ENCODE results near the gene UNK. TPM values are rescaled to one million over a fixed set of nuclear protein-coding genes. Genes with fewer than 3 reads are reported as not detected.

Gene UNK, protein sequence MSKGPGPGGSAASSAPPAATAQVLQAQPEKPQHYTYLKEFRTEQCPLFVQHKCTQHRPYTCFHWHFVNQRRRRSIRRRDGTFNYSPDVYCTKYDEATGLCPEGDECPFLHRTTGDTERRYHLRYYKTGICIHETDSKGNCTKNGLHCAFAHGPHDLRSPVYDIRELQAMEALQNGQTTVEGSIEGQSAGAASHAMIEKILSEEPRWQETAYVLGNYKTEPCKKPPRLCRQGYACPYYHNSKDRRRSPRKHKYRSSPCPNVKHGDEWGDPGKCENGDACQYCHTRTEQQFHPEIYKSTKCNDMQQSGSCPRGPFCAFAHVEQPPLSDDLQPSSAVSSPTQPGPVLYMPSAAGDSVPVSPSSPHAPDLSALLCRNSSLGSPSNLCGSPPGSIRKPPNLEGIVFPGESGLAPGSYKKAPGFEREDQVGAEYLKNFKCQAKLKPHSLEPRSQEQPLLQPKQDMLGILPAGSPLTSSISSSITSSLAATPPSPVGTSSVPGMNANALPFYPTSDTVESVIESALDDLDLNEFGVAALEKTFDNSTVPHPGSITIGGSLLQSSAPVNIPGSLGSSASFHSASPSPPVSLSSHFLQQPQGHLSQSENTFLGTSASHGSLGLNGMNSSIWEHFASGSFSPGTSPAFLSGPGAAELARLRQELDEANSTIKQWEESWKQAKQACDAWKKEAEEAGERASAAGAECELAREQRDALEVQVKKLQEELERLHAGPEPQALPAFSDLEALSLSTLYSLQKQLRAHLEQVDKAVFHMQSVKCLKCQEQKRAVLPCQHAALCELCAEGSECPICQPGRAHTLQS
- total RNA-seq, result 70.3 and 82.3 TPM in 2 replicates
- total RNA-seq (2013), result 26.6 TPM
- 35.5 and 41.4 TPM in 2 replicates for polyA plus RNA-seq
- polyA minus RNA-seq, result 34.5 and 52.5 TPM in 2 replicates

DNA sequence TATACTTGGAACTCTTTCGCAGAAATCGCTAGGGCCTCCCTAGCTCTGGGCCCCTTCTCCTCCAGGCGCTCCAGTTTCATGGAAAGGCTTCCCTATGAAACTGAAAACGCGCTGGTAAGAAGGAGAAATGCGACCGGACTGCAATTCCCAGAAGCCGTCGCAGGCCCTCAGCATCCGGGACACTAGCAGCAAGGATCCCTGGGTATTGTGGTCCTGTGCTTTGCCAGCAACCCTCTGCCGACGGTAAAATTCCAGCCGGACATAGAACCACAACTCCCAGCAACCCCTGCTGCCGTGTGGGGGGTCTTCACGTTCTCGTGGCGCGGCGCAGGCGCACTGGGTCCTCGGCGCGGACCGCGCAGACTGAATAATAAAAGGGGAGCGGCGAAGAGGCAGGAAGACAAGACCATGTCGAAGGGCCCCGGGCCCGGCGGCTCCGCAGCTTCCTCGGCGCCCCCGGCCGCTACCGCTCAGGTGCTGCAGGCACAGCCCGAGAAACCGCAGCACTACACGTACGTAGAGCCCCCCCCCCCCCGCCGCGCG is at the start of gene UNK:
Gene UNK, plus strand, starts transcription at position 334 of the 543 bp plus-strand sequence. Its CDS starts 75 bp downstream, at position 409.
- H3K4me3 Mint-ChIP-seq, result peak within 1 kb of the TSS; percentile 96
- no peaks in the 10 kb centered on the region for H3K27me3 Mint-ChIP-seq
- H3K27me3 ChIP-seq (replicated peaks in 1 of 4; ENCODE audit: control extremely low read depth in 1 of 4, control insufficient read depth in 3 of 4, insufficient read depth in 4 of 4, low read length in 3 of 4), result no peaks in the 10 kb centered on the region
- intact Hi-C loops (cut with micrococcal nuclease), result loop anchor here (1.0 to 2.0 kb wide), 7 partner anchors 19 to 942 kb away; partner anchors contain the start of genes FBF1, GALK1, JMJD6 and METTL23
- ATAC-seq (ENCODE audit: low read depth) (peak; percentile 75), DNase-seq (peak; percentile 99)
- H3K4me1 ChIP-seq (ENCODE audit: control insufficient read depth in 2 of 2, insufficient read depth in 2 of 2, low read length in 2 of 2), result peaks cover 42 to 49% of the 10 kb centered on the region in 2 donors
- ChIA-PET POLR2A (interaction anchor here (0.6 to 5.5 kb wide), 19 partner anchors 8 to 564 kb away, joined by 3 to 38 read pairs (median 5); partner anchors contain the start of genes GALK1, MRPL38, TRIM65 and UNC13D), CTCF (interaction anchor here (0.6 to 5.2 kb wide), 13 partner anchors 8 to 385 kb away, joined by 3 to 33 read pairs (median 4); partner anchors contain the start of genes GALK1 and WBP2)
- H3K4me2 ChIP-seq (replicated peaks; ENCODE audit: low read depth, low read length, poor library complexity, severe bottlenecking), result peak within 1 kb of the TSS; percentile 83
- H4K20me1 ChIP-seq (ENCODE audit: control insufficient read depth, insufficient read depth, low read length, poor library complexity, severe bottlenecking), result peaks cover under 1% of the 10 kb centered on the region
- peaks cover 45% of the 10 kb centered on the region for H3K79me2 ChIP-seq (ENCODE audit: control insufficient read depth, insufficient read depth, low read length)
- TF ChIP-seq, protein P1, sequence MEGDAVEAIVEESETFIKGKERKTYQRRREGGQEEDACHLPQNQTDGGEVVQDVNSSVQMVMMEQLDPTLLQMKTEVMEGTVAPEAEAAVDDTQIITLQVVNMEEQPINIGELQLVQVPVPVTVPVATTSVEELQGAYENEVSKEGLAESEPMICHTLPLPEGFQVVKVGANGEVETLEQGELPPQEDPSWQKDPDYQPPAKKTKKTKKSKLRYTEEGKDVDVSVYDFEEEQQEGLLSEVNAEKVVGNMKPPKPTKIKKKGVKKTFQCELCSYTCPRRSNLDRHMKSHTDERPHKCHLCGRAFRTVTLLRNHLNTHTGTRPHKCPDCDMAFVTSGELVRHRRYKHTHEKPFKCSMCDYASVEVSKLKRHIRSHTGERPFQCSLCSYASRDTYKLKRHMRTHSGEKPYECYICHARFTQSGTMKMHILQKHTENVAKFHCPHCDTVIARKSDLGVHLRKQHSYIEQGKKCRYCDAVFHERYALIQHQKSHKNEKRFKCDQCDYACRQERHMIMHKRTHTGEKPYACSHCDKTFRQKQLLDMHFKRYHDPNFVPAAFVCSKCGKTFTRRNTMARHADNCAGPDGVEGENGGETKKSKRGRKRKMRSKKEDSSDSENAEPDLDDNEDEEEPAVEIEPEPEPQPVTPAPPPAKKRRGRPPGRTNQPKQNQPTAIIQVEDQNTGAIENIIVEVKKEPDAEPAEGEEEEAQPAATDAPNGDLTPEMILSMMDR (IDR thresholded peaks at IDR 0.05), result no peak
- TF ChIP-seq EZH2 (IDR thresholded peaks at IDR 0.05; ENCODE audit: borderline replicate concordance, insufficient read depth, low read depth, low read length, poor library complexity, severe bottlenecking), result no peak
- peaks cover 53% of the 10 kb centered on the region for H3K4me1 Mint-ChIP-seq
- no peaks in the 10 kb centered on the region for H3K9me3 ChIP-seq (ENCODE audit: control extremely low read depth in 1 of 3, control insufficient read depth in 2 of 3, insufficient read depth in 1 of 3, low read length in 2 of 3)
- peak within 1 kb of the TSS; percentile 88 for H3K9ac ChIP-seq (ENCODE audit: low read length)
- peak within 1 kb of the TSS; percentile 75 to 83 (median 81) for H3K4me3 ChIP-seq (ENCODE audit: control extremely low read depth in 1 of 5, extremely low read depth in 1 of 5, insufficient read depth in 1 of 5, low read depth in 2 of 5, low read length in 4 of 5)
- no peaks in the 10 kb centered on the region for H3K36me3 ChIP-seq (replicated peaks in 1 of 2; ENCODE audit: control extremely low read depth in 1 of 2, control insufficient read depth in 1 of 2, extremely low read depth in 1 of 2, insufficient read depth in 2 of 2, low read length in 1 of 2)
- WGBS (ENCODE audit: insufficient coverage), result 2% methylated on average over 41 of the region's 45 CpGs
- H3K27ac ChIP-seq (ENCODE audit: low read length in 2 of 2), result peak within 1 kb of the TSS; percentile 100
- H2AFZ ChIP-seq (ENCODE audit: insufficient read depth, low read depth, low read length, poor library complexity, severe bottlenecking), result peak within 1 kb of the TSS; percentile 65
- H3K9me3 Mint-ChIP-seq (ENCODE audit: insufficient read depth), result peaks cover 3% of the 10 kb centered on the region
- peak within 1 kb of the TSS; percentile 100 for H3K27ac Mint-ChIP-seq

Data from B cell (primary cell).